ENCODE results near the gene KCTD12.

DNA sequence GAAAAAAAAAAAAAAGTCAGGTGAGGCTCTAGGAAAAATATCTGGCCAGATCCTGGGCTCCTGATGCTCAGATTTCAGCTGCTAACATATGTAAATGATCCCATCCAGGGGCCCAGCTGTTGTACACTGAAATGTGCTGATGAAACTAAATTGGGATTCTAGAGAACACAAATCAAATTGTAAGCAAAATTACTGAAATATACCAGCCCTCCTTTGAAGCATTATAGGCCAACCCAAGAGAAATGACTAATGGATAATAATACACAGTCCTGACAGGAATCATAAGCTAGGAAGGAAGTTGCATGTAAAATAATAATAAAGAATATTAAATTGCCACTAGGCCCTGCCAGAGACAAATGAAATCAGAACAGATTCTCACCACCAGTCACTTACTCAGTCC, 17.8 kb downstream of the KCTD12 start:
- TF ChIP-seq, protein P1, sequence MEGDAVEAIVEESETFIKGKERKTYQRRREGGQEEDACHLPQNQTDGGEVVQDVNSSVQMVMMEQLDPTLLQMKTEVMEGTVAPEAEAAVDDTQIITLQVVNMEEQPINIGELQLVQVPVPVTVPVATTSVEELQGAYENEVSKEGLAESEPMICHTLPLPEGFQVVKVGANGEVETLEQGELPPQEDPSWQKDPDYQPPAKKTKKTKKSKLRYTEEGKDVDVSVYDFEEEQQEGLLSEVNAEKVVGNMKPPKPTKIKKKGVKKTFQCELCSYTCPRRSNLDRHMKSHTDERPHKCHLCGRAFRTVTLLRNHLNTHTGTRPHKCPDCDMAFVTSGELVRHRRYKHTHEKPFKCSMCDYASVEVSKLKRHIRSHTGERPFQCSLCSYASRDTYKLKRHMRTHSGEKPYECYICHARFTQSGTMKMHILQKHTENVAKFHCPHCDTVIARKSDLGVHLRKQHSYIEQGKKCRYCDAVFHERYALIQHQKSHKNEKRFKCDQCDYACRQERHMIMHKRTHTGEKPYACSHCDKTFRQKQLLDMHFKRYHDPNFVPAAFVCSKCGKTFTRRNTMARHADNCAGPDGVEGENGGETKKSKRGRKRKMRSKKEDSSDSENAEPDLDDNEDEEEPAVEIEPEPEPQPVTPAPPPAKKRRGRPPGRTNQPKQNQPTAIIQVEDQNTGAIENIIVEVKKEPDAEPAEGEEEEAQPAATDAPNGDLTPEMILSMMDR (conservative IDR thresholded peaks at IDR 0.05): no peak
- no peak for TF ChIP-seq ZFX (IDR thresholded peaks at IDR 0.05)
